Embryonic facial prominence (tissue), 1 donor: Measurements from ENCODE around the gene POLE4.

ENCODE experiments used
- DNase-seq: peaks from one replicate; pipeline ENCODE4 v3.0.0-alpha.2; 2016; ENCODE audit errors: extremely low spot score

Gene POLE4

DNA sequence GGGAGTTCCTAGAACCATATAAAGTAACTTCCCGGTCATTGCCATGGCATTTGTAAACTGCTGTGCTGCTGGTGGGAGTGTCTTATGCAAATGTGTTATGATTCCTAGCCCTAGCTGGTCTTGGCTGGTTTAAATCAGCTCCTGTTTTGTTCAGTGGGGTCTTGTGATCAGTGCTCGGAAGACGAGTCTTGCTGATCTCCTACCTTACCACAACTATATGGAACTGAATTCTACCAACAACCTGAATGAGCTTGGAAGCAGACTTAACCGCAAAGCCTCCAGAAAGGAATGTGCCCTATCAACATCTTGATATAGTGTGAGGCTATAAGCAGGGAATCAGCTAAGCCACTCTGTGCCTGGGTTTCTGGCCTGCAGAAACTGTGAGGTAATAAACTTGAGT is 33.5 kb downstream of the POLE4 start:
- peak; percentile 20 for DNase-seq

DNA sequence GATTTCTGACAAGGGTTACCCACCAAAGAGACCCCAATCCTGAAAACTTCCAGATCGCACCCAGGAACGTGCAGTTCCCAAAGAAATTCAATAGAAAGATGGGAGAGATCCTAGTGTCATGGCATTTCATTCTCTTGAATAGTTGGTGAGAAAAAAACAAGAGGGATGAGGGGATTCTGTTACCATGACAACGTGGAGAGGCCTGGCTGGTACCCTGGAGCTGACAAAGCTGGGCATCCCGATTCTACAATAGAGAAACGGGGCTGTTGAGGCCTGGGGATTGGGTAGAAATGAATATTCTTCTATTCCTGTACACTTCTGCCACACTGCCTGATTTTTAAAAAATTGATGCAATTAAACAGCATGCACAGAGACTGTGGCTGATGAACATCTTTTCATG is 41.0 kb downstream of the POLE4 start:
- DNase-seq = no peak

DNA sequence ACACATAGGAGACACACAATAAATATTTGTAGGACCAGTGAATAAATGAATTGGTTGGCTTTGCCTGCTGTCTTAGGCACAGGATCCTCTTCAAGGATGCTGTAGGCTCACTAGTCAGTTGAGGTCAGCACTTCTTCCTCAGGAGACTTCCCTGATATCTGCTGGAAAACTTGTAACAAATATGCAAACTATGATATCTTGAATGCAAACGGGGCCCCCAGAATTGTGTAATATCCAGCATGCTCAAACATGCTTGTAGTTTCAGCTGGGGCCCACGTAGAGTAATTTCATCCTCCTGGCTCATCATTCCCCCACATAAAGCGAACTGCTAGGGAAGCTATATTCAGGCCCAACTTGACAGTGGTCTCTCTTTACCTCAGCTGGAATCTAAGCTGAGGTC is 43.6 kb downstream of the POLE4 start:
- DNase-seq = no peak

DNA sequence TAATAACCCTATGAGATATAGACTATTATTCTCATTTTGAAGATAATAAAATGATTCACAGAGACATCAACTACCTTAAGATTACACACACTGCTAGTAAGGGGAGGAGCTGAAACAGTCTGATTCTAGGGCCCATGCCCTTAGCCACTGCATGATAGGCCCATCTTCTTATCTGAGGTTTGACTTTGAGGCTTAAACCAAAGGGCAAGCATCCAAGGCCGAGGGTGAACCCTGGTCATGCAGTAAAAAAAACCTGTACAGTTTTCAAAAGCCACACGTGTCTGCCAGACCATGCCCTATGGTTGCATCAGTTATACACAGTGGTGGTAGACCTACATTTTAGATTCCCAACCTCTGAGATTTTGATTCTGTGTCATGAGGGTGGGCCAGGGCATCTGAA is 44.8 kb downstream of the POLE4 start:
- DNase-seq = no peak

DNA sequence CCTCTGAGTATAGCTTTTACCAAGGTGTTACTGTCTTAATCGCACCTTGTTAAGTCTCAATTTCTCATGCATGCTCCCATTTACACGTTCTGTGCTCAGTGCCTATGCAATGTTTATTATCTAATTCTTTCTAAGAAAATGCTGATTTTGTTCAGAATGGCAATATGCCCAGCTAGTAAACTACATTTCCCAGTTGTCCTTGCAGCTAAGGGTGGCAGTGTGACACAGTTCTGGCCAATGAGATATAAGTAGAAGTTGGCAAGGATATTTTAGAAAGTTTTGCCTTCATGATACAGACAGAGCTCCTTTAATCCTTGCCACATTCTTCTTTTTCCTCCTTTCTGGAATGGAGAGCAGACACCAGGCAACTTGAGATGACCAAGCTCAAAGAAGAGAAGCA is 45.3 kb downstream of the POLE4 start:
- no peak for DNase-seq

DNA sequence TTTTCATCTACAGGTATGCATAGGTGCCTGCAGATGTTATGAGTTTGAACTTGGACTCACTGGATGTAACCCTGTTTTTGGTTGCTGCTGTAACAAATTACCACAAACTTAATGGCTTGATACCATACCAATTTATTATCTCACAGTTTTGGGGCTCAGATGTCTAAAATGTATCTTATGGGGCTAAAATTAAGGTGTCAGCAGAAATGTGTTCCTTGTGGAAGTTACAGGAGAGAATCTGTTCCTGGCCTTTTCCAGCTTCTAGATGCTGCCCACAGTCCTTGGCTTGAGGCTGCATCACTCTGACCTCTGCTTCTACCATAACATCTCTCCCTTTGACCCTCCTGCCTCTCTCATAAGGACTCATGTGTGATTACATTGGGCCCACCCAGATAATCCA is 47.6 kb downstream of the POLE4 start:
- DNase-seq = no peak

DNA sequence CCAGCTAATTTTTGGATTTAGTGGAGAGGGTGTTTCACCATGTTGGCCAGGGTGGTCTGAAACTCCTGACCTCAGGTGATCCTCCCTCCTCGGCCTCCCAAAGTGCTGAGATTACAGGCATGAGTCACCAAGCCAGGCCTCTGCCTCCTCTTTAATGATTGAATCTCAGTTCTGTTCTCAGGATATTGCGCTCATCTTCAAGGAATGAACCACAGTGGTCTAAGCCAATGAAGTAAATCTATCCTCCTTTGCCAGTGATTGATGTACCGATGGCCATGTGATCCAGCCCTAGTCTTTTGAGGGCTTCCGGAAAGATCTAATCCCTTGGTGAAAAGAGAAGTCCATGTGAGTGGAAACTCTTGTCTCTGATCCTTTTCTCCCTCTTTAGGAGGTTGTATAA is 48.6 kb downstream of the POLE4 start:
- no peak for DNase-seq

DNA sequence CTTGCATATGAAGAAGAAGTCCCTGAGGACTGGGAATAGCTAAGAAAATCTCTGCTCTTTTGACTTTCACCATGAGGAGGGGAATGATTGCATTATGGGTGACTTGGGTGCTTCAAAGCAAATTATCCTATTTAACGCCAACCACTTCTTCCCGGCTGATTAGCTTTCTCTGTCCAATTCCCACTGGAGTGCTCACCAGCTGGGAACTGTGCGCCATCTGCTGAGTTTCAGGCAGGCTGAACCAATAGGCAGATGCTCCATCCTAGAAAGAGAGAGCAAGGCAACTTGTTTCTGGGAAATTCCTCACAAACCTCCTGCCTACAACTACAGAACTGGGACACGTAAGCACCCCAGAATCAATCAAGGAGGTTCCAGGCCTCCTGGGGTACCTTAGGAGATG is 49.4 kb downstream of the POLE4 start:
- DNase-seq = no peak

DNA sequence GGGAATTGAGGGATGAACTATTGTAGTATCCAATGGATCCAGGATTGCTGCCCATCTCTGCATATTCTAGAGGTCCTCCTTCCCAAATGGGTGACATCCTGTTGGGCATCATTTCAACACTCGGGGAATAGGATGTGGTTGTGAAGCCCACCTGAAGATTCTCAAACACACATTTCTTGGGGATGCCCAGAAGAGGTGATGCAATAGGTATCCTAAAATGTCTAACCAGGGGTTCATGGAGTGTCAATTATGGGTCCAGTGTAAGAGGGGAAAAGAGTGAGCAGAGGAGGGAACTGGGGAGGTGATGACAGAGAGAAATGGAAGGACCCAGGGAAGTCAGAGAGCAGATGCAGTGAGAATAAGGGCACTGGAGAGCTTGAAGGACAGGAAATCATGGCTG is 52.1 kb downstream of the POLE4 start:
- no peak for DNase-seq

DNA sequence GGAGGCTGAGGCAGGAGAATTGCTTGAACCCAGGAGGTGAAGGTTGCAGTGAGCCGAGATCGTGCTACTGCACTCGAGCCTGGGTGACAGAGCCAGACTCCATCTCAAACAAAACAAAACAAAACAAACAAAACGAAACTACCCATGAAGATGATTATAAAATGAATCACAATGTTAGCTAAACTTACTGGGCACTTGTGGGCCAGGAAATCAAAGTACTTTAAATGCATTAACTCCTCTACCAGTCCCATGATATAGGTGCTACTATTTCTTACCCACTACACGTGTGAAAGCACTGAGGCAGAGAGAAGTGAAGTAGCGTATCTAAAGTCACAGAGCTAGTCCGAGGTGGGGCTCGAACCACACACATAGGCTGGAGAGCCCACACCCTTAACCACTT is 53.6 kb downstream of the POLE4 start:
- DNase-seq = no peak

DNA sequence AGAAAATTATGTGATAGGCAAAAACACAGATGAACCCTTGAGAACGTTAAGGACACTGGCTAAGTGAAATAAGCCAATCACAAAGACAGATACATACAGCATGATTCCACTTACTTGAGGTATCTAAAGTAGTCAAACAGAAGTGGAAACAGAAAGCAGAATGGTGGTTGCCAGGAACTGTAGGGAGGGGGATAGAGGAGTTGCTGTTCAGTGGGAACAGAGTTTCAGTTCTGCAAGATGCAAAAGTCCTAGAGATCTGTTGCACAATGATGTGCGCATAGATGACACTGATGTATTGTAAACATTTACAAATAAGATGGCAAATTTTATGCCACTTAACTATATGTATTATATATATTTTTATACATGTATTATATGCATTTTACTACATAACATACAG is 59.7 kb downstream of the POLE4 start:
- no peak for DNase-seq
